ENCODE measurements around the gene PDZD2. TPM values are rescaled to one million over a fixed set of nuclear protein-coding genes. Genes with fewer than 3 reads are reported as not detected.
"Not testable (repeated sequence)": the region's sequence is repeated elsewhere in the genome, so short reads cannot be mapped to it uniquely, and the experiment has no call there.

Gene PDZD2
- total RNA-seq, 2 experiments from 2014 or later, result 0.05 to 0.25 TPM

DNA sequence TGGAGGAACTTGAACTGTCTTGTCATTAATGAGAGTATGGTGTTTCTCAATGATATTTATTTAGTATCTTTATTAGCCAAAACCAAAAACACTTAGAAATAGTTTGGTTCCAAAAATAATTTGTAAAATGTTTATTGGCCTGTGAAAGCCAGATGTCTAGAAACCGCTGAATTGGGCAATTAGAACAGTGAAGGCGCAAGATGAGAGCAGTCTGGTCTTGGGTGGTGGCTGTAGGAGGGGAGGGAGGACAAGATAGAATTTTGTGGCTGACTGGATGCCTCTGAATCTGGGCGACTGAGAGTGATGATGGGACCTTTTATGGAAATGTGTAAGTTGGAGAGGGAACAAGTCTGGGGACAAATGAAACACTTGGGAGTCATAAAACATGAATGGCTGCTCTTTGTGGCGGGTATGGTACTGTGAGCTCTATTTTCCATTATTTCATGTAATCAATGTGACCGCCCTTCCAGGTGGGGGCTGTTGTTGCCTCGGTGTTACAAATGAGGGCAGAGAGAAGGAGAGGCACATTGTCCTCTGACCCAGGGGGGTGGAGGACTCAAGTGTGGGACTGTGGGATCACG is 35.5 kb downstream of the PDZD2 start:
- CTCF ChIA-PET, result no interaction called here
- intact Hi-C loops (cut with micrococcal nuclease), result no loop called here
- no peaks in the 10 kb centered on the region for H3K4me1 Mint-ChIP-seq (ENCODE audit: low read depth)
- H3K27ac Mint-ChIP-seq, result no peak overlapping the region
- H3K4me3 Mint-ChIP-seq, result no peak overlapping the region
- no peaks in the 10 kb centered on the region for H3K36me3 Mint-ChIP-seq (ENCODE audit: low read depth)
- no peaks in the 10 kb centered on the region for H3K27me3 Mint-ChIP-seq (ENCODE audit: low read depth)
- no peaks in the 10 kb centered on the region for H3K9me3 Mint-ChIP-seq
- DNase-seq, result no peak

DNA sequence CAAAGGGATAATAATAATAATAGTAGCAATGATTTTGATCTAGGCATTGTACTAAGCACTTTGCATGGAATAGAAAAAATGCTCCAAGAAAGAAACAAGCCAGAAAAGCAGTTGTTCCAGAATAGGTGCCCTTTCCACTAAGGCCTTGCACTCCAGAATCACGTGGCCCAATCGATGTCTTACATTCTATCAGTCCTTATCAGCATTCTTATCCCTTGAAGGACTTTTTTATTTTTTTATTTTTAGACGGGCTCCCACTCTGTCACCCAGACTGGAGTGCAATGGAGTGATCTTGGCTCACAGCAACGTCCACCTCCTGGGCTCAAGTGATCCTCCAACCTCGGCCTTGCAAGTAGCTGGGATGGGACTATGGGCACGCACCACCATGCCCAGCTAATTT is 36.5 kb downstream of the PDZD2 start:
- DNase-seq, result no peak
- no peak overlapping the region for H3K27ac Mint-ChIP-seq
- CTCF ChIA-PET, result no interaction called here
- H3K4me1 Mint-ChIP-seq (ENCODE audit: low read depth), result no peaks in the 10 kb centered on the region
- intact Hi-C loops (cut with micrococcal nuclease), result no loop called here
- no peaks in the 10 kb centered on the region for H3K9me3 Mint-ChIP-seq
- no peaks in the 10 kb centered on the region for H3K27me3 Mint-ChIP-seq (ENCODE audit: low read depth)
- H3K36me3 Mint-ChIP-seq (ENCODE audit: low read depth), result no peaks in the 10 kb centered on the region
- H3K4me3 Mint-ChIP-seq, result no peak overlapping the region

DNA sequence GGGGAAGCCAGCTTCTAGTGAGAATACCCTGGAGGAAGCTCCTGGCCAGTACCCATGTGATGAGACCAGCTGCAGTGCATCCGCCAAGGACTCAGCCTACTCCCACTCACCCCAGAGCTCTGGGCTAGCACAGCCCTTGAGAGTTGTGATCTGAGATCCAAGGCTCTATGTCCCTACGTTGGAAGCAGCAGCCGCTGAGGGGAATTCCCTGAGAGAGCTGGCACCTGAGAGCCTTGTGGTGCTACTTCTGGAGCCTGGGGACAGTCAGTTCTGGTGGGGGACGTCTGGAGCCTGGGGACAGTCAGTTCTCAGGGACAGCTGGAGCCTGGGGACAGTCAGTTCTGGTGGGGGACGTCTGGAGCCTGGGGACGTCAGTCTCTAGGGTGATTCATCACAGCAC is 39.2 kb downstream of the PDZD2 start:
- CTCF ChIA-PET, result no interaction called here
- Mint-ChIP-seq H3K27me3 (ENCODE audit: low read depth) (no peaks in the 10 kb centered on the region), H3K4me1 (ENCODE audit: low read depth) (no peaks in the 10 kb centered on the region), H3K27ac (no peak overlapping the region), H3K4me3 (no peak overlapping the region), H3K36me3 (ENCODE audit: low read depth) (no peaks in the 10 kb centered on the region), H3K9me3 (no peaks in the 10 kb centered on the region)
- no peak for DNase-seq
- intact Hi-C loops (cut with micrococcal nuclease), result no loop called here

GRCh38 chr5:31680528-31680927 is 41.6 kb downstream of the PDZD2 start:
- Mint-ChIP-seq H3K27ac (no peak overlapping the region), H3K36me3 (ENCODE audit: low read depth) (no peaks in the 10 kb centered on the region), H3K9me3 (no peaks in the 10 kb centered on the region), H3K4me3 (no peak overlapping the region), H3K27me3 (ENCODE audit: low read depth) (no peaks in the 10 kb centered on the region), H3K4me1 (ENCODE audit: low read depth) (no peaks in the 10 kb centered on the region)
- no peak for DNase-seq
- intact Hi-C loops (cut with micrococcal nuclease), result no loop called here
- CTCF ChIA-PET, result no interaction called here

DNA sequence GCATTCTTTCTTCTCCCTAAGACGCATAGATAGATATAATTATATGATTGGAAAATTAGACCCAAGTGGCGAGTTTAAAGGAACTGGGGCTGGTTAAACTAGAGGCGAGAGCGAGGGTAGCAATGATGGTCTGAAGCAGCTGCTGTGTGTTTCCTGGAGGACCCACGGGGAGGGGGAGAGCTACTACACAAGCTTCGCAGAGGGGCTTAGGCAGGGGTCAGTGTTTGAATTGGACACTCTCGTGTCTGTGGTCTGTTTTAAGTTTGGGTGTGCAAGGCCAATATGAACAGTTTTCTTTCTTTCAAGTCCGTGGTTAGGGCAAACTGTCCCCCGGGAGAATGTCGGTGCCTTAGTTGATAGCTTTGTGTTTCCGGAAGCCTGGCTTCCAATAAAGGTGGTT is 43.1 kb downstream of the PDZD2 start:
- Mint-ChIP-seq H3K27ac (no peak overlapping the region), H3K4me1 (ENCODE audit: low read depth) (no peaks in the 10 kb centered on the region), H3K4me3 (no peak overlapping the region), H3K36me3 (ENCODE audit: low read depth) (no peaks in the 10 kb centered on the region), H3K27me3 (ENCODE audit: low read depth) (no peaks in the 10 kb centered on the region), H3K9me3 (no peaks in the 10 kb centered on the region)
- no peak for DNase-seq
- intact Hi-C loops (cut with micrococcal nuclease), result no loop called here
- CTCF ChIA-PET, result no interaction called here

DNA sequence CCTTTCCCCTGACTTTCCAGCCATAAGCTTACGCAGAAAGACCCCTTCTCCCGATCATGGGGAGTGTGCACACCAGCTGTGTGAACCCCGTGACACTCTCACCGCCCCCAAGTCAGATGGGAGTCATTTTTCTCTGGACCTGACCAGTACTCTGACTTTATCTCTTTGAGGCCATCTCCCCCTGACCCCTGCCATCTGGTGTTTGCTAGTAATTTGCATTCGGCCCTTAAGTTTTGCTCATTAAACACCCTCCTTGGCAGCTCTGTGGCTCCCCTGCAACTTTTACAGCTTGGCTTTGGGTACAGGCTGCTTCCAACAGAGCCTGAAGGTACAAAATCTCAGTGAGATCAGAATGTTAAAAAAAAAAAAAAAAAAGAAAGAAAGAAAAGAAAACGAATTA is 43.9 kb downstream of the PDZD2 start:
- Mint-ChIP-seq H3K4me1 (ENCODE audit: low read depth) (no peaks in the 10 kb centered on the region), H3K27ac (no peak overlapping the region), H3K36me3 (ENCODE audit: low read depth) (no peaks in the 10 kb centered on the region), H3K9me3 (no peaks in the 10 kb centered on the region), H3K27me3 (ENCODE audit: low read depth) (no peaks in the 10 kb centered on the region), H3K4me3 (no peak overlapping the region)
- DNase-seq, result no peak
- CTCF ChIA-PET, result no interaction called here
- intact Hi-C loops (cut with micrococcal nuclease), result no loop called here

DNA sequence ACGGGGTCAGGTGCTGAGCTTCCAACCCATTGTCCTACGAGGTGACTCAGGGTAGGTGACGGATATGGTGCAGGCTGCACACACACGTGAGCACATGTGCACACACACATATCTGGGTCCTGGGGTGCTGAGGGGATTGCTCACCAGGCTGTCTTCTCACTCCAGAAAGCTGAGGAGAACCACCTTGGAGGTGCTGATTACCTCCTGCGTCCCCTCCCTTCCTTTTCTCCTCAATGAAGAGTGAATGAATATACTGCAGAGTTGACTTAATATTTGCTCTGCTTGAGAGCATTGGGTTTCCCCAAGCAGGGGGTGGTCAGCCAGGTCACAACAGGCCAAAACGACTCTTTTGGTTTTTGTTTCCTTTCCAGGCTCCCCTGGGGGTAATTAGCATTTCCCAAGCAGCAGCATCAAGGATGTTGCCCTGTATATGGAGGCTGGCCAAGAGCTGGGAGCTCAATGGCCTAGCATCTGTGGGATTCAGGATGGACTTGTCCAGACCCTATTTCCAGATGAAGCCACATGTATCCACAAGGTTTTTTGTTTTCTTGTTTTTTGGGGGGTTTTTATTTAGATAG is 49.7 kb downstream of the PDZD2 start:
- CTCF ChIA-PET, result no interaction called here
- intact Hi-C loops (cut with micrococcal nuclease), result no loop called here

GRCh38 chr5:31691408-31691807 is 52.5 kb downstream of the PDZD2 start:
- H3K27ac Mint-ChIP-seq; H3K4me1 Mint-ChIP-seq (ENCODE audit: low read depth); H3K36me3 Mint-ChIP-seq (ENCODE audit: low read depth); H3K4me3 Mint-ChIP-seq; H3K9me3 Mint-ChIP-seq; DNase-seq; CTCF ChIA-PET; intact Hi-C loops (cut with micrococcal nuclease); H3K27me3 Mint-ChIP-seq (ENCODE audit: low read depth): not testable (repeated sequence)

More for the DNA sequence above, 49.7 kb downstream of the PDZD2 start:
- Mint-ChIP-seq H3K36me3 (ENCODE audit: low read depth) (no peaks in the 10 kb centered on the region), H3K27me3 (ENCODE audit: low read depth) (no peaks in the 10 kb centered on the region), H3K27ac (no peak overlapping the region), H3K4me1 (ENCODE audit: low read depth) (no peaks in the 10 kb centered on the region), H3K4me3 (no peak overlapping the region), H3K9me3 (no peaks in the 10 kb centered on the region)
- no peak for DNase-seq

DNA sequence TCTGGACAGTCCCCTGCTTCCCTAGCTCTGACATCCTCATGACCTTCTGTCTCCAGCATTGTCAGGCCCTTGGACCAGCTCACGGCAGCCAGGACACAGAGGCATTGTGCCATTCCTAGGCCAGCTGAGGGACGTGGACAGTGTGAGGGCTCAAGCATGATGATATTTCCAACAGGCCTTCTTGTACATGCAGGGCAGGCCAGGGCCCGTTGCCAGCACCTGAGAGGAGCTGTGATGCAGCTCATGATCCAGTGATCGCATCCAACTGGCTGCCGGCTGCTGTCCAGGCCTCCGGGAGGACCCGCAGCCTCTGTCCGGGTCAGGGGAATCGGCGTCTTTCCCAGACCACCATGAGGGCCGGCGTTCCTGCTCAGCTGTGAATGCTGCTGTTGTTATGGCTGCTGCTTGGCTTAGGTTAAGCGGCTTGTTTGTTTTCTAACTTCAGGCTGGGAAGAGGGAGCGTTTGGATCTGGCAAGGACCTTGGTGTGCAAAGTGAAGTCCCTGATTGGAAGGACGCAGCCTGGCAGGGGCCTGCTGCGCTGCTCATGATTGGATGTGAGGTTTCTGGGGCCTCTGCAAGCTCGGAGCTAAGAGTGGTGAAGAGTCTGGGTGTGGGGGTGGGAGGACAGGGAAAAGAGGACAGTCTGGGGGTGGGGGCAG is 53.8 kb downstream of the PDZD2 start:
- H3K4me1 Mint-ChIP-seq (ENCODE audit: low read depth), result no peaks in the 10 kb centered on the region
- H3K9me3 Mint-ChIP-seq, result no peaks in the 10 kb centered on the region
- CTCF ChIA-PET, result interaction anchor here (0.7 kb wide), 1 partner anchor 36 kb away, joined by 3 read pairs; no protein-coding TSS in a partner anchor
- H3K27me3 Mint-ChIP-seq (ENCODE audit: low read depth), result no peaks in the 10 kb centered on the region
- intact Hi-C loops (cut with micrococcal nuclease), result no loop called here
- H3K4me3 Mint-ChIP-seq, result no peak overlapping the region
- no peak for DNase-seq
- H3K36me3 Mint-ChIP-seq (ENCODE audit: low read depth), result no peaks in the 10 kb centered on the region
- H3K27ac Mint-ChIP-seq, result no peak overlapping the region

GRCh38 chr5:31698673-31699072 is 59.7 kb downstream of the PDZD2 start:
- Mint-ChIP-seq H3K4me1 (ENCODE audit: low read depth) (no peaks in the 10 kb centered on the region), H3K4me3 (no peak overlapping the region), H3K9me3 (no peaks in the 10 kb centered on the region), H3K36me3 (ENCODE audit: low read depth) (no peaks in the 10 kb centered on the region), H3K27me3 (ENCODE audit: low read depth) (peaks cover 2% of the 10 kb centered on the region), H3K27ac (no peak overlapping the region)
- no peak for DNase-seq
- CTCF ChIA-PET, result no interaction called here
- intact Hi-C loops (cut with micrococcal nuclease), result no loop called here

GRCh38 chr5:31701642-31702299 is 62.8 kb downstream of the PDZD2 start:
- Mint-ChIP-seq H3K4me1 (ENCODE audit: low read depth) (no peaks in the 10 kb centered on the region), H3K36me3 (ENCODE audit: low read depth) (no peaks in the 10 kb centered on the region), H3K4me3 (no peak overlapping the region), H3K27me3 (ENCODE audit: low read depth) (peaks cover 2% of the 10 kb centered on the region), H3K9me3 (no peaks in the 10 kb centered on the region), H3K27ac (no peak overlapping the region)
- no peak for DNase-seq
- CTCF ChIA-PET, result no interaction called here
- intact Hi-C loops (cut with micrococcal nuclease), result no loop called here

DNA sequence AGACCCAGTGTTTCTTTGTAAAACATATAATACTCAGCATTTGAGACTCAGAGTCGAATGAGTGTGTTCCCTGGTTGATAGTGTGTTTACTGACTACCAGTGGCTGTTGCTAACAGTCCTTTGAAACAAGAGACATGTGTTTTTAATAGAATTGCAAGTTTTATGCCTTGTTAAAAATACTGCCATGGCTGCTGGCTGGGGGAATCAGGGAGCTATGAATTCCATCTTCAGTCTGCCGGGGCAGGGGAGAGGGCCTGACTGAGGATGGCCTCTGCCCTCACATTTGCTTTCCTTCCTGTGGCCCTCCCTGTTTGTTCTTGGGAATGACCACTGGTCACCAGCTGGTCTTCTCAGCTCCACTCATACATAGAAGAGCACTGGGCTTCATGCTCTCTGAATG is 63.8 kb downstream of the PDZD2 start:
- H3K27ac Mint-ChIP-seq, result no peak overlapping the region
- H3K36me3 Mint-ChIP-seq (ENCODE audit: low read depth), result no peaks in the 10 kb centered on the region
- intact Hi-C loops (cut with micrococcal nuclease), result no loop called here
- CTCF ChIA-PET, result no interaction called here
- H3K27me3 Mint-ChIP-seq (ENCODE audit: low read depth), result peaks cover 2% of the 10 kb centered on the region
- DNase-seq, result no peak
- no peaks in the 10 kb centered on the region for H3K4me1 Mint-ChIP-seq (ENCODE audit: low read depth)
- no peaks in the 10 kb centered on the region for H3K9me3 Mint-ChIP-seq
- H3K4me3 Mint-ChIP-seq, result no peak overlapping the region

- Mint-ChIP-seq H3K4me3 (no peak overlapping the region), H3K27me3 (ENCODE audit: low read depth) (peaks cover 2% of the 10 kb centered on the region), H3K4me1 (ENCODE audit: low read depth) (no peaks in the 10 kb centered on the region), H3K36me3 (ENCODE audit: low read depth) (no peaks in the 10 kb centered on the region), H3K9me3 (no peaks in the 10 kb centered on the region), H3K27ac (no peak overlapping the region)
- intact Hi-C loops (cut with micrococcal nuclease), result no loop called here
- no peak for DNase-seq
- CTCF ChIA-PET, result interaction anchor here (0.6 kb wide), 1 partner anchor 109 kb away, joined by 3 read pairs; no protein-coding TSS in a partner anchor
These were observed 64.8 kb downstream of the PDZD2 start for GRCh38 chr5:31703757-31704156.
